ENCODE results near the gene NSA2. TPM values are rescaled to one million over a fixed set of nuclear protein-coding genes. Genes with fewer than 3 reads are reported as not detected.
"Not testable (repeated sequence)": the region's sequence is repeated elsewhere in the genome, so short reads cannot be mapped to it uniquely, and the experiment has no call there.

The NSA2 gene
- polyA plus RNA-seq (2012; ENCODE audit: insufficient read depth, insufficient read length, low read depth) = 87.0 TPM

DNA sequence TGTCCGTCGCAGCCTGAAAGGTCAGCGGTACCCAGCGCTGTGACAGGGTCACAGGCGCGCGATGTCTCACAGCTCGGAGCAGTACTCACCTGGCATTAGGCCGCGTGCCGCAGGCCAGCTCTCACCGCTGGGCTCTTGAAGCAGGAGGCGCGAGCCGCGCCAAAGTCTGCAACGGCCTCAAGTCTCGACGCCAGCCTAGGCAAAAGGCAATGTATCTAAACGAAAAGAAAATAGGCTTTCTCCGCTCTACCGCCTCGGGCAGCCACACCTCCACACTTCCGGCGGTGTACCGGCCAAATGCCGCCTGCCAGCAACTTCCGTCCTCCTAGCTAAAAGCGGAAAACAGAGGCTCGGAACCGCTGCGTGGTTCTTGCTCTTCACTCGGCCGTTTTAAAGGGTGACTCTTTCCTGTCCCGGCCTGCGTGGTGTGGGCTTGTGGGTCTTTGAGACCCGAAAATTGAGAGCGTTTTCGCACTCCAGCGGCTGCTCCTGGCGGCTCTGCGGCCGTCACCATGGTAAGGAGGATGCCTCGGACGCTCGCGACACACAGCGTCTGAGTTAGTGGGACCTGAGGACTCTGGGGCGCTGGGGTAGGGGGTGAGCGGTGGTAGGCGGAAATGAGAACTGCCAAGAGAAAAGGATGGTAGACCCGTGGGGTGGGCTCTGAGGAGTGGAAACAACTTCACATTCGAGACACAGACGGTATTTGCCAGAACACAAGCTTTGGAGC lies at the start of gene NSA2, which contains the start of gene GFM2:
Gene NSA2 (plus strand): TSS at position 401 of the 730 bp plus-strand sequence. CDS start 112 bp downstream, at position 513.
Gene GFM2 (minus strand): TSS at position 269 of the 730 bp plus-strand sequence. CDS start 3,375 bp downstream, outside the sequence.
- TF ChIP-seq, protein P1, sequence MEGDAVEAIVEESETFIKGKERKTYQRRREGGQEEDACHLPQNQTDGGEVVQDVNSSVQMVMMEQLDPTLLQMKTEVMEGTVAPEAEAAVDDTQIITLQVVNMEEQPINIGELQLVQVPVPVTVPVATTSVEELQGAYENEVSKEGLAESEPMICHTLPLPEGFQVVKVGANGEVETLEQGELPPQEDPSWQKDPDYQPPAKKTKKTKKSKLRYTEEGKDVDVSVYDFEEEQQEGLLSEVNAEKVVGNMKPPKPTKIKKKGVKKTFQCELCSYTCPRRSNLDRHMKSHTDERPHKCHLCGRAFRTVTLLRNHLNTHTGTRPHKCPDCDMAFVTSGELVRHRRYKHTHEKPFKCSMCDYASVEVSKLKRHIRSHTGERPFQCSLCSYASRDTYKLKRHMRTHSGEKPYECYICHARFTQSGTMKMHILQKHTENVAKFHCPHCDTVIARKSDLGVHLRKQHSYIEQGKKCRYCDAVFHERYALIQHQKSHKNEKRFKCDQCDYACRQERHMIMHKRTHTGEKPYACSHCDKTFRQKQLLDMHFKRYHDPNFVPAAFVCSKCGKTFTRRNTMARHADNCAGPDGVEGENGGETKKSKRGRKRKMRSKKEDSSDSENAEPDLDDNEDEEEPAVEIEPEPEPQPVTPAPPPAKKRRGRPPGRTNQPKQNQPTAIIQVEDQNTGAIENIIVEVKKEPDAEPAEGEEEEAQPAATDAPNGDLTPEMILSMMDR (IDR thresholded peaks at IDR 0.05; ENCODE audit: low read depth, low read length) = no peak
- peak; percentile 91 for DNase-seq
- Histone ChIP-seq H3K4me3 (ENCODE audit: low read depth, low read length) (peak within 1 kb of the TSS; percentile 89), H3K4me1 (no peaks in the 10 kb centered on the region), H3K9me3 (no peaks in the 10 kb centered on the region), H3K27me3 (no peaks in the 10 kb centered on the region), H3K36me3 (peaks cover 28% of the 10 kb centered on the region)

DNA sequence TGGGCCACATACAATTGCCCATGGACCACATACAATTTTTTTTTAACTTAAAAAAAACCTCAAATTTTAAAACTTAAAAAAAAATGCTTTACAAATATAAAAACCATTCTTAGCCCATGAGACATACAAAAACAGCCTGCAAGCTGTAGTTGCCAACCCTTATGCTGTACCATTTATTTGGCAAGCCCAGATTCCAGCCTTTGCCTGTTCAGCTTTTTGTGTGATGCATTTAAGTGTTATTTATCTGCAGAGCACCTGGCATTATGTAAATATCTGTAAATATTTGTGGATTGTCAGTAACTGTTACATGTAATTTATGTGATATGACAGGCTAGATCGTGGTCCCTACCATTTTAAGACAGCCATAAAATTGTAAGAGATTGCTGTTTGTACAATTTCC lies 49.5 kb upstream of the NSA2 start:
- Histone ChIP-seq H3K4me1 (peaks cover 3% of the 10 kb centered on the region; the same call in 1 of the 2 replicates), H3K9me3 (no peaks in the 10 kb centered on the region; the same call in 1 of the 2 replicates), H3K4me3 (ENCODE audit: low read depth, low read length) (no peak overlapping the region), H3K36me3 (peaks cover 29% of the 10 kb centered on the region), H3K27me3 (no peaks in the 10 kb centered on the region)
- no peak for DNase-seq
- TF ChIP-seq, protein P1 (IDR thresholded peaks at IDR 0.05; ENCODE audit: low read depth, low read length) = no peak

DNA sequence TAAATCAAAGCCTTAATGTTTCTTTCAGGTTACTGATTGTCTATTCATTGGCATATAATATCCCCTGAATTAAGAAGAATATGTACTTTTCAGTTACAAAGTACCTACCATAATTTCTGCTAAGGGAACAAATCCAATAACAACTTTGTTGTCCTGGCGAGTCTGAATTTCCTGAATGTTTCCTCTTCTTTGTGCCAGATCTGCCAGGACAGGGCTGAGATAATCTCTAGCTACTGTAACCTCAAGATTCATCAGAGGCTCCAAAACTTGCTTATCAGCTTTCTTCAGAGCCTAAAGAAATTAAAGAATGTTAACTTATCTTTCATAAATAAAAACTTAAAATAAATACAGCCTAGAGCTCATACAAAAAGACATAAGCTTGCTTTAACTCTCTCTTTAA lies 44.8 kb upstream of the NSA2 start:
- H3K9me3 ChIP-seq = no peaks in the 10 kb centered on the region
- DNase-seq = no peak
- H3K27me3 ChIP-seq = no peaks in the 10 kb centered on the region
- H3K4me1 ChIP-seq = no peaks in the 10 kb centered on the region
- no peak overlapping the region for H3K4me3 ChIP-seq (ENCODE audit: low read depth, low read length)
- TF ChIP-seq, protein P1 (IDR thresholded peaks at IDR 0.05; ENCODE audit: low read depth, low read length) = no peak
- peaks cover 48% of the 10 kb centered on the region for H3K36me3 ChIP-seq

DNA sequence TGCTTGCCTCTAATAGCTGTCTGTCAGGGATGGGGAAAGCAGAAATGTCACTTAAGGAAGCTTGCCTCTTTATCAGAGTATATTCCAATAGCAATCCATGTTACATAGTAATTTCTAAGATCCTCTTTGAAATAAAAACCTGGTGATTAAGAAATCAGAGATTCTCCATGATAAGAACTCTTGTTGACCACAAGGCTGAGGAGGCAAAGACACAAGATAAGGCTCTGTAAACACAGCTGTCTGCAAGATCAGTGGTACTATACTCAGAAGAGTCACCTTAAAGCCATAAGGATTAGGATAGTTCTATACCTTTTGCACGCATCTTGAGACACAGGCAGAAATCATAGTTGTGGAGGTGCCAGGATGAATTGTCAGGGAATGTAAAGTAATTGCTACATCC lies 41.7 kb upstream of the NSA2 start:
- H3K4me1 ChIP-seq = no peaks in the 10 kb centered on the region
- no peaks in the 10 kb centered on the region for H3K9me3 ChIP-seq
- H3K4me3 ChIP-seq (ENCODE audit: low read depth, low read length) = no peak overlapping the region
- peaks cover 43% of the 10 kb centered on the region for H3K36me3 ChIP-seq
- H3K27me3 ChIP-seq = no peaks in the 10 kb centered on the region
- TF ChIP-seq, protein P1 (IDR thresholded peaks at IDR 0.05; ENCODE audit: low read depth, low read length) = no peak
- no peak for DNase-seq

DNA sequence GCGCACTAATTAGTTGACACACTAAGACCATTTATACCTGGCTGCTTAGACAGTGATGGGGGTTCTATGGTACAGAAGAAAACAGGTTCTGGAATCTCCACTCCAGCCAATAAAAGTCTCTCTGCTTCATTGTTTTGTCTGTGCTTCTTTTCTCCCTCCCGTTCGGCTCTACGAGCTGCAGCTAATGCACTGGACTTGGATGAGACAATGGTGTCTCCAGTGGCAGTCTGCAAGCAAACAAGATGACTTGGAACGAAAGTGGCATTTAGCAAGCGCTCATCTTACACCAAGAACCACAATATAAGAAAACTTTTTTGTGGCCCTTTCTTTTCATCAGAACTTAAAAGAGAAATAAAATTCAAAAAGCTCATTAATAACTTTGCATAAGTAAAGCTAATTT lies 30.3 kb upstream of the NSA2 start:
- DNase-seq = no peak
- H3K27me3 ChIP-seq = no peaks in the 10 kb centered on the region
- no peak overlapping the region for H3K4me3 ChIP-seq (ENCODE audit: low read depth, low read length)
- no peaks in the 10 kb centered on the region for H3K9me3 ChIP-seq
- TF ChIP-seq, protein P1 (IDR thresholded peaks at IDR 0.05; ENCODE audit: low read depth, low read length) = no peak
- no peaks in the 10 kb centered on the region for H3K4me1 ChIP-seq
- peaks cover 47% of the 10 kb centered on the region for H3K36me3 ChIP-seq

DNA sequence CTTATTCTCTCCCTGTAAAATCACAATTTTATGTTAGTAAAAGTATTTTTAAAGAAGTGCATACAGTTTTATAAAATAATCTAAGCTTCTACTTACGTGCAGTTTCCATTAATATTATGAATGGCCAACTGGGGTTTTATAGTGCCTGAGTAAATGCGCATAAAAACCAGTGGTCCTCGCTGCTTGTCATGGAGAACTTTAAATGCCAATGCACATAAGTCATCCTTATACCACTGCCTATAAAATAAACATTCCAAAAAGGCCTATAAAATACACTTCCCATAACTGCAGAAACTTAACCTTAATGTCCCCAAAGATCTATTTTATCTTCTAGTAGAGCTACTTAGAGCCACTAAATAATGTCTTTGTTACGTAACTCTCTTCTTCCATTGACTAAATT lies 28.6 kb upstream of the NSA2 start:
- no peaks in the 10 kb centered on the region for H3K4me1 ChIP-seq
- TF ChIP-seq, protein P1 (IDR thresholded peaks at IDR 0.05; ENCODE audit: low read depth, low read length) = no peak
- peaks cover 38% of the 10 kb centered on the region for H3K36me3 ChIP-seq
- H3K4me3 ChIP-seq (ENCODE audit: low read depth, low read length) = no peak overlapping the region
- DNase-seq = no peak
- H3K27me3 ChIP-seq = no peaks in the 10 kb centered on the region
- no peaks in the 10 kb centered on the region for H3K9me3 ChIP-seq

DNA sequence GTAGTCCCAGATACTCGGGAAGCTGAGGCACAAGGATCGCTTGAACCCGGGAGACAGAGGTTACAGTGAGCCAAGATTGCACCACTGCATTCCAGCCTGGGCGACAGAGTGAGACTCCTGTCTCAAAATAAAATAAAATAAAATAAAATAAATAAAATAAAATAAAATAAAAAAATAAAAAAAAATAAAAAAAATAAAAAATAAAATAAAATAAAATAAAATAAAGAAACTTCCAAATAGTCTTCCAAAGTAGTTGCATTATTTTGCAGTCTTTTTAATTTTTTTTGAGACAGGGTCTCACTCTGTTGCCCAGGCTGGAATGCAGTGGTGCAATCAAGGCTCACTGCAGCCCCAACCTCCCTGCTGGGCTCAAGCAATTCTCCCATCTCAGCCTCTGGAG lies 18.3 kb upstream of the NSA2 start:
- peaks cover 48% of the 10 kb centered on the region for H3K36me3 ChIP-seq
- H3K27me3 ChIP-seq; H3K9me3 ChIP-seq; H3K4me3 ChIP-seq (ENCODE audit: low read depth, low read length); DNase-seq; H3K4me1 ChIP-seq: not testable (repeated sequence)
